ENCODE measurements around the gene SLCO2A1. TPM values are rescaled to one million over a fixed set of nuclear protein-coding genes. Genes with fewer than 3 reads are reported as not detected.

Gene SLCO2A1
- total RNA-seq, 3 donors from 2014 or later = 34.3 to 72.2 (median 67.7) TPM

DNA sequence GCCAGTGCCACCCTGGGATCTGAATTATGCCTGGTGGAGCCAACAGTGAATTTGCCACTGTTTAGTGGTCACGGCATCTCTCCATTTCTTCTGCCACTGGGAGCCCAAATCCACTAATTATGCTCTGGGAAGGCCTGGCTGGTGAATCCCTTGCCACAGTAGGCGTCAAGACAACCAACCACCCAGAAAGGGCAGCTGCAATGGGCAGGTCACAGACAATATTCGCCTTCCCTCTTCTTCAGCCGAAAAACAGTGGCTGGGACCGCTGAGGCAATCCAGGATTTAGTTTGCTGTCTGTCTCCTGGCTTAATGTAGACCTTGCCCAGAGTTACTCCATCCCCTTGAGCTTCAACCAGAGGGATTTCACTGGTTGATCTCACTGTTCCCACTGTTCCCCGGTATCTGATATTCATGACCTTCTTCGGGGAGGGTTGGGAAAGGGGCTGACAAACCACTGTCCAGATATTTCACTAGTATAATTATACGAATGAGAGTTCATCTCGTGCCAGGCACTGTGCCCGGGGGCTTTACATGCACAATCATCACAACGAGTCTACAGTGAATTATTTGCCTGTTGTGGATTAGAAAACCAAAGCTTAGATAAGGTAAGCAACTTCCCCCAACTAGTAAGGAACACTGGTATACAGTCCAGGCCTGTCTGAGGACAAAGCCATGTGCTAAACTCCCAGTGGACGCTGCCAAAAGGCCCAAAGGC, 84.2 kb downstream of the SLCO2A1 start:
- ATAC-seq (no peak), DNase-seq (no peak)
- intact Hi-C loops (cut with DNase I, micrococcal nuclease) = no loop called here
- Histone ChIP-seq H3K36me3 (ENCODE audit: low read depth) (no peaks in the 10 kb centered on the region), H3K4me1 (ENCODE audit: low read depth) (peaks cover 3% of the 10 kb centered on the region), H3K9me3 (no peaks in the 10 kb centered on the region), H3K4me3 (no peak overlapping the region)
- TF ChIP-seq, protein P1, sequence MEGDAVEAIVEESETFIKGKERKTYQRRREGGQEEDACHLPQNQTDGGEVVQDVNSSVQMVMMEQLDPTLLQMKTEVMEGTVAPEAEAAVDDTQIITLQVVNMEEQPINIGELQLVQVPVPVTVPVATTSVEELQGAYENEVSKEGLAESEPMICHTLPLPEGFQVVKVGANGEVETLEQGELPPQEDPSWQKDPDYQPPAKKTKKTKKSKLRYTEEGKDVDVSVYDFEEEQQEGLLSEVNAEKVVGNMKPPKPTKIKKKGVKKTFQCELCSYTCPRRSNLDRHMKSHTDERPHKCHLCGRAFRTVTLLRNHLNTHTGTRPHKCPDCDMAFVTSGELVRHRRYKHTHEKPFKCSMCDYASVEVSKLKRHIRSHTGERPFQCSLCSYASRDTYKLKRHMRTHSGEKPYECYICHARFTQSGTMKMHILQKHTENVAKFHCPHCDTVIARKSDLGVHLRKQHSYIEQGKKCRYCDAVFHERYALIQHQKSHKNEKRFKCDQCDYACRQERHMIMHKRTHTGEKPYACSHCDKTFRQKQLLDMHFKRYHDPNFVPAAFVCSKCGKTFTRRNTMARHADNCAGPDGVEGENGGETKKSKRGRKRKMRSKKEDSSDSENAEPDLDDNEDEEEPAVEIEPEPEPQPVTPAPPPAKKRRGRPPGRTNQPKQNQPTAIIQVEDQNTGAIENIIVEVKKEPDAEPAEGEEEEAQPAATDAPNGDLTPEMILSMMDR (IDR thresholded peaks at IDR 0.05) = no peak

DNA sequence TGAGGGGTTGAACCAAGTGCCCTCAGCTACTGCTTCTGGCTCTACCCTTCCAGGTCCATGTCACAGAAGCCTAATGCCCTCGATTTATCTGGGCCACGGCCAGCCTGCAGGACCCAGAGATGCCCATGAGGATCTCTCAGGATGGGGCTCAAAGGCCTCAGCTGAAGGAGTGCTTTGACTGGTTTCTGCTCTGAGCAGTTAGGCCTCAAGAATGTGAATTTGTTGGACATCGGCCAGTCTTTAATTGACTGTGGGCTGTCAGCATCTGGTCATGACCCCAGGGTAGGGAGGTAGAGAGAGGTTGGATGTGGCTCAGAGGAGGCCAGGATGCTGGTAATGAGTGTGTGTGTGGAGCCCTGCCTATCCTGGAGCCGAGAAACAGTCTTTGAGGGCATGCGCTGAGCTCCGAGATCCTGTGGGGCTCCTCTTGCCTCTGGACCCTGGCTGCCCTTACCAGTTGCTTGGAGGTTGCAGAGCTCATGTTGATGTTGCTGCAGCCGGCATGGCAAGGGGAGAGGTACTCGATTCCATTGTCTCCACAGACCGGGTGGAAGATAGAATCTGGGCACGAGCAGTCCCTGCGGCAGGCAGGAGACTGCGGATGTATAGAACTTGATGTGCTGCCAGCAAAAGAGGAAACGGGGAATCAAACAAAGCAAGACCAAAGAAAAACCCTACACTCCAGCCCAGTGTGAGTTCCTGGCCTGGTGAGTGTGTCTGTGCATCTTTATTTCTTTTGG, 84.9 kb downstream of the SLCO2A1 start:
- no peak for ATAC-seq
- Histone ChIP-seq H3K4me1 (ENCODE audit: low read depth) (peaks cover 3% of the 10 kb centered on the region), H3K4me3 (no peak overlapping the region), H3K9me3 (no peaks in the 10 kb centered on the region), H3K36me3 (ENCODE audit: low read depth) (no peaks in the 10 kb centered on the region)
- TF ChIP-seq, protein P1 (IDR thresholded peaks at IDR 0.05) = no peak
- intact Hi-C loops (cut with DNase I, micrococcal nuclease) = no loop called here
- DNase-seq = no peak

GRCh38 chr3:133944181-133944580, 85.5 kb downstream of the SLCO2A1 start:
- intact Hi-C loops (cut with DNase I, micrococcal nuclease) = no loop called here
- TF ChIP-seq, protein P1 (IDR thresholded peaks at IDR 0.05) = no peak
- H3K4me3 ChIP-seq = no peak overlapping the region
- no peaks in the 10 kb centered on the region for H3K9me3 ChIP-seq
- no peak for DNase-seq
- ATAC-seq = peak; percentile 43
- H3K4me1 ChIP-seq (ENCODE audit: low read depth) = peaks cover 3% of the 10 kb centered on the region
- H3K36me3 ChIP-seq (ENCODE audit: low read depth) = no peaks in the 10 kb centered on the region

- DNase-seq = no peak
- ATAC-seq = peak; percentile 85
- peaks cover 3% of the 10 kb centered on the region for H3K4me1 ChIP-seq (ENCODE audit: low read depth)
These were observed 86.0 kb downstream of the SLCO2A1 start for GRCh38 chr3:133943639-133944141.

DNA sequence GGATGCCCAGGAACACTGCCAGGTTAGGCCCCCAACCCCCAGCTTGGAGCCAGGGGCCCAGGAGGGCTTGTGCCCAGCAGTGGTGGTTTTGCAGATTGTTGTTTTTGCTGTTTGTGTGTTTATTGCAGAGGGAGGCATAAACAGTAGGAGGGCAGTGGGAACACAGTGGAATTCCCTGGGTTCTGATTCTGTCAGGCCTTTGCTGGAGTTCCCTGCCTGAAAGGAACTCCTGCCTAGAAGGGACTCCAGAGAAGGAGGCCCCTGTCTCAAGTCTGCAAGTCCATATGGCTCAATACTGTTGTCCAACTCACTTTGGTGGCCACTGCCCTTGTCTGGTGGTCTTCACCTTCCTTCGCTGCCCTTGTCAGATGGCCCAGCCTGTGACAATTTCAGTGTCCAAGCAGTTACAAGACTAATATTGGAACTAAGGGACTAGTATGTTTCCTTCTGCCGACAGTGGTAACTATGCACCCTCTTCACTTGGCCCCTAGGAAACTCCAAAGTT, 86.6 kb downstream of the SLCO2A1 start:
- no peak for DNase-seq

More at GRCh38 chr3:133943639-133944141, 86.0 kb downstream of the SLCO2A1 start:
- TF ChIP-seq, protein P1 (IDR thresholded peaks at IDR 0.05) = no peak
- H3K4me3 ChIP-seq = no peak overlapping the region
- H3K9me3 ChIP-seq = no peaks in the 10 kb centered on the region
- intact Hi-C loops (cut with DNase I, micrococcal nuclease) = no loop called here
- no peaks in the 10 kb centered on the region for H3K36me3 ChIP-seq (ENCODE audit: low read depth)

More for the DNA sequence above, 86.6 kb downstream of the SLCO2A1 start:
- H3K36me3 ChIP-seq (ENCODE audit: low read depth) = no peaks in the 10 kb centered on the region
- no peaks in the 10 kb centered on the region for H3K9me3 ChIP-seq
- intact Hi-C loops (cut with DNase I, micrococcal nuclease) = no loop called here
- H3K4me3 ChIP-seq = no peak overlapping the region
- peaks cover 3% of the 10 kb centered on the region for H3K4me1 ChIP-seq (ENCODE audit: low read depth)
- TF ChIP-seq, protein P1 (IDR thresholded peaks at IDR 0.05) = no peak
- ATAC-seq = no peak

Data from mucosa of descending colon (tissue), 3 donors.